HEK293 (cell line): Measurements from ENCODE around the gene NCKAP5L.

Experiments used
- REST ChIP-seq: fragments of 450-650 bp; formaldehyde crosslinking; IDR thresholded peaks from 2 replicates; pipeline ENCODE4 v1.5.1; 2016; ENCODE audit warnings: missing biosample characterization, missing genetic modification characterization
- ZNF510 ChIP-seq: fragments of 450-650 bp; formaldehyde crosslinking; IDR thresholded peaks from 2 replicates; pipeline ENCODE4 v1.5.1; 2018; ENCODE audit warnings: mild to moderate bottlenecking, missing genetic modification characterization, missing biosample characterization; ENCODE audit not compliant: insufficient replicate concordance

- TF ChIP-seq REST (tag by site-specific recombination) (no peak), ZNF510 (tag by site-specific recombination) (no peak)
These were observed 34.2 kb downstream of the NCKAP5L start for GRCh38 chr12:49794021-49794420.
